Fibroblast of lung (primary cell): Measurements from ENCODE around the gene TRERF1.

Experiments
- EZH2 ChIP-seq: IDR thresholded peaks from 2 replicates; pipeline ENCODE4 v1.5.1; 2012; ENCODE audit warnings: low read length, control low read depth, mild to moderate bottlenecking; ENCODE audit errors: missing control alignments
- TF ChIP-seq, protein P1 (sequence below), 2 donors: IDR thresholded peaks in 1 of 2; conservative IDR thresholded peaks in 1 of 2; 1 replicate in 1 of 2; 2 replicates in 1 of 2; pipeline ENCODE4 v1.5.1; 2011 to 2012; ENCODE audit warnings: low read length in 2 of 2, control low read depth in 1 of 2, inconsistent platforms in 1 of 2, low read depth in 1 of 2, mild to moderate bottlenecking in 1 of 2

DNA sequence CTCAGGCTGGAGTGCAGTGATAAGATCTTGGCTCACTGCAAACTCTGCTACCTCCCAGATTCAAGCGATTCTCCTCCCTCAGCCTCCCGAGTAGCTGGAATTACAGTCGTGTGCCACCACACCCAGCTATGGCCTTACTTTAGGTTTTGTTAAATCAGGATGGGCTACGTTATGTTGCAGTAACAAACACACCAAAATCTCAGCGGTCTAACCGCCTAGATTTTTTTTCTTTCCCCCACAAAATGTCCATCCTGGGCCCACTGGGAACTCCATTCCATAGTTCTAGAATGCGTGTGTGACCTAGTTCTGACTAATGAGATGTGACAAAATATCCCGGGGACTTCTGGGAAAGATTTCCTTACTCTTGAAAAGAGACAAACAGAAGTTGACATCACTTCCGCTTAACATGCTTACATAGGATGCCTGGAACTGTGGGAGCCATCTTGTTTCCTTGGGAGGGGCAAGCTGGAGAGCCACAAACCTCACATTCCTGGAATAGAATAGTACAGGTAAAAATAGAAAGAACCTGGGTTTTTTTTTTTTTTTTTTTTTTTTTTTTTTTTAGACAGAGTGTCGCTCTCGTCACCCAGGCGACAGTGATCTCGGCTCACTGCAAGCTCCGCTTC, 42.3 kb upstream of the TRERF1 start:
- TF ChIP-seq, protein P1, sequence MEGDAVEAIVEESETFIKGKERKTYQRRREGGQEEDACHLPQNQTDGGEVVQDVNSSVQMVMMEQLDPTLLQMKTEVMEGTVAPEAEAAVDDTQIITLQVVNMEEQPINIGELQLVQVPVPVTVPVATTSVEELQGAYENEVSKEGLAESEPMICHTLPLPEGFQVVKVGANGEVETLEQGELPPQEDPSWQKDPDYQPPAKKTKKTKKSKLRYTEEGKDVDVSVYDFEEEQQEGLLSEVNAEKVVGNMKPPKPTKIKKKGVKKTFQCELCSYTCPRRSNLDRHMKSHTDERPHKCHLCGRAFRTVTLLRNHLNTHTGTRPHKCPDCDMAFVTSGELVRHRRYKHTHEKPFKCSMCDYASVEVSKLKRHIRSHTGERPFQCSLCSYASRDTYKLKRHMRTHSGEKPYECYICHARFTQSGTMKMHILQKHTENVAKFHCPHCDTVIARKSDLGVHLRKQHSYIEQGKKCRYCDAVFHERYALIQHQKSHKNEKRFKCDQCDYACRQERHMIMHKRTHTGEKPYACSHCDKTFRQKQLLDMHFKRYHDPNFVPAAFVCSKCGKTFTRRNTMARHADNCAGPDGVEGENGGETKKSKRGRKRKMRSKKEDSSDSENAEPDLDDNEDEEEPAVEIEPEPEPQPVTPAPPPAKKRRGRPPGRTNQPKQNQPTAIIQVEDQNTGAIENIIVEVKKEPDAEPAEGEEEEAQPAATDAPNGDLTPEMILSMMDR (conservative IDR thresholded peaks at IDR 0.05 in 1 of 2, IDR thresholded peaks at IDR 0.05 in 1 of 2; ENCODE audit: low read depth in 1 of 2, low read length in 2 of 2) = no peak
- no peak for TF ChIP-seq EZH2
